ENCODE results near the gene MMP10.
"Not testable (repeated sequence)": the region's sequence is repeated elsewhere in the genome, so short reads cannot be mapped to it uniquely, and the experiment has no call there.

The MMP10 gene

DNA sequence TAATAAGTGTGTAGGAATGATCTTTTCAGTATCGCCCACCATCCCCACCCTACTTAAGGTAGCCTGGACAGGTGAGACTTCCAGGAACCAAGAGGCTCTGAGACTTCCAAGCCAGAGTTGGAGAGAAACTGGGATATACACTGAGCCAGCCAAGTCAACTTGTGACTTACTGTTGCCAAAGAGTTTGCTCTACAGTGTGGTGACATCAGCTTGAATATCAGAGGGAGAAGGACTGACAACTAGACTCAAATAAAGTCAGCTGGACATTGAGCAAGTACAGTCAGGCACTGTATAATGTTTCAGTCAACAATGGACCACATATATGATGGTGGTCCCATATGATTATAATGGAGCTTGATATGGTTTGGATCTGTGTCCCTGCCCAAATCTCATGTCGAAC is 1.2 kb upstream of the MMP10 start:
- no peak for DNase-seq

DNA sequence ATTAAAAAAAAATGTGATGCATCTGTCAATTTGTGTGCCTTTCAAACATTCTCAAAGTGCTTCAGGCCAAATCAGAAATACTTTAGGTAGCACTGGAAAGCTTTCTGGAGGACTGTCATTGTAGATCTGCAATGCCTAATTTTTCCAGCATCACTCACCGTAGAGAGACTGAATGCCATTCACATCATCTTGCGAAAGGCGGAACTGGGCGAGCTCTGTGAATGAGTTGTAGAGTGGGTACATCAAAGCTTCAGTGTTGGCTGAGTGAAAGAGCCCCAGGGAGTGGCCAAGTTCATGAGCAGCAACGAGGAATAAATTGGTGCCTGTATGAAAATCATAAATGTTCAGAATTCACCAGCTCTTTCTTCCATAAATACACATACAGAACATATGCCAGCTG is 4.0 kb downstream of the MMP10 start:
- DNase-seq = no peak

DNA sequence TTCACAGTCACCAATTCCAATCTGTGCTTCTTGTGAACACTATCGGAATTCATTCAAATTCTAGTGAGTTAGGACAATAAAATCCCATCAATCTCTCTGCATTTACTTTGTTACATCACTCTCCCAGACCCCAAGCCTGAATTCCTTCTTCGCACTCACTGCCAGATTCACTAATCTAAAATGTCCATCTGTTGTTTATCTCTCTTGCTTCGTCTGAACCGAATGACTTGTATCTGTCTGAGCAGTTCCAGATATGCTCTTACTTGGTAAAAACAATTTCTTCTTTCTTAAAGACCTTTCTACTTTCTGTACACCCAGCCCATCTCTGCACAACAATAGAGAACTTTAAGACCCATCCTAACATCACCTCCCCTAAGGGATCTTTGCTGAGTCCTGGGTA is 7.0 kb downstream of the MMP10 start:
- no peak for DNase-seq

DNA sequence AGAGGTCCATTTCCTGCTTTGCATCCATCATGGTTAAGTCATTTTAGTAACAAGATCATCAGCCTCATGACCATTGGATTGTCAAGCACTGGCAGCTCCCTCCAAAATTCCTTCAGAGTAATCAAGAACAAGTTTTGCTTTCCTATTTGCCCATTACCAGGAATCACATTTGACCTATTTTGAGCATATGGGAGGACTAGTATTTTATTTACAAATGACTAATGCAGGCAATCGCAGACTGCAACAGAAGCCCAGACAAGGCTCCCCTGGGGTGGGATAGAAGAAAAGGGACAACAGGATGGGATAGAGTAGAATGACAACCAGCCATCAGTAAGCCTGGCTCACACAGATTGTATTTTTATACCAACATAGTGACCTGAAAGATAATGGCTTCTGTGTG is 9.1 kb downstream of the MMP10 start:
- DNase-seq = no peak

DNA sequence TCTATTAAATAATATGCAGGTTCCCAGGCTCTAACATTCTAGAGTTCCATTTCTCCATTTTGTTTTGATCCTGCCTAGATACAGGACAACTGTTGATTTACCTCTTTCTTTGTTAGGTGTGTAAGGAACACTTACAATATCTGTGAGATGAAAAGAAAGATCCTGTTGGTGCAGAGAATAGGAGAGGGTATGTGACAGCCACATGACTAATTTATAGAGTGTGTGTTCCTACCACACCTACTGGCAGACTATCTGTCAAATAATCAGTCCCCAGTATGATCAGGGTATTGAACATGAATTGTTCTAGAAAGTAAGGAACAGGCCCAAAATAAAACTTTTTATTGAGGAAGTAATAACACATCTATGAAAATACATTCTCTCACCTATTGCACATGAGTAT is 10.2 kb downstream of the MMP10 start:
- DNase-seq = no peak

DNA sequence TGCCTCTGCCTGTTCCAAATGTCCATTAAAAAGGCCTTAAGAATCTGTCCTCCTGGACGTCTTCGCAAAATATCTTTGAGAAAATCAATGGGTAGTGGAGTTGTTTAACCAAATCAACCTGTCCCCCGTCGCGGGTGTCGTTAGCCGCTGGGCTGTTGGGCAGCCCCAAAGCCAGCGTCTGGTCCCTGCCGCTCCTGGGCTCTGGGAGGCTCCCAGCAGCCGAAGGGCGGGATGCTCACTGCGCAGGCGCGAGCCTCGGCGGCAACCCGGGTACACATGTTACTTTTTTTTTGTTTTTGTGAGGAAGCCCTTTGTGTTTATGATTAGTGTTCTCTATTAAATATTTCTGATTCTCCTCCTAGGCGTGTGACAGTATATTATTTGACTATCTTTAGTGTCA is 12.6 kb downstream of the MMP10 start:
- no peak for DNase-seq

DNA sequence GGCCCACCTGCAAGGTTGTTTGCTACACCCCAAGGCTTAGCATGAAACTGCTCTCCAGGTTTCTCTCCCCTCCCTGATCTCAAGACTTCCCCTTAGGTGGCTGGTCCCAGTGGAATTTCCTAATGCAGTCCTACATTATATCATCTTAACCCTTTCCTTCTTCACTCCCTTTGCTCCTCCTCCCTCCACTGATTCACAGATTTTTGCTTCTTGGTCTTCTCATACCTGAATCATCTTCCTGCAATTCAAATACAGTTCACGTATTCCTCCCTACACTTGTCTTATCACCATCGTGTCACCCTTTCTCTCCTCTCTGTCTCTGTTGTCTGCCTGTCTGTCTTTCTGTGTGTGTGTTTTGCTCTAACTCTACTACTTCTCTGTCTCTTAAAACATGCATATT is 17.0 kb downstream of the MMP10 start:
- DNase-seq = no peak

DNA sequence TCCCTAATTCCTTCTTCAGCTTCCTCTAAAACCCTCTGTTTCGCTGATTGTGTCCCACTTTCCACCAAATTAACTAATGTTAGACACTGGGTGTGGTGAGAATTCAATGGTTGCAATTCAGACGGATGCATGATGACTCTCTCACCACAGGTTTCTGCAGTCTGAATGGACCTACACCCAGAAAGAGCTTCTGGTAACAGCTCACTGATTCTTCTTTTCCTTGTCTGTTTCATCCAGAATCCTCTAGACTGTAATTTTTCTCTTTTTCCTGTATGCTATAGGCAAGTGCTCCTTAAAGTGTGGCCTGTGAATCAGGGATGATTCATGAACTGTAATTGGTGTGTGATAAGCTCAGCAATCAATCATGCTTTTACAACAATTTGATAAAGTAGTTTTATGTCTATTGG is 18.1 kb downstream of the MMP10 start:
- DNase-seq = no peak

DNA sequence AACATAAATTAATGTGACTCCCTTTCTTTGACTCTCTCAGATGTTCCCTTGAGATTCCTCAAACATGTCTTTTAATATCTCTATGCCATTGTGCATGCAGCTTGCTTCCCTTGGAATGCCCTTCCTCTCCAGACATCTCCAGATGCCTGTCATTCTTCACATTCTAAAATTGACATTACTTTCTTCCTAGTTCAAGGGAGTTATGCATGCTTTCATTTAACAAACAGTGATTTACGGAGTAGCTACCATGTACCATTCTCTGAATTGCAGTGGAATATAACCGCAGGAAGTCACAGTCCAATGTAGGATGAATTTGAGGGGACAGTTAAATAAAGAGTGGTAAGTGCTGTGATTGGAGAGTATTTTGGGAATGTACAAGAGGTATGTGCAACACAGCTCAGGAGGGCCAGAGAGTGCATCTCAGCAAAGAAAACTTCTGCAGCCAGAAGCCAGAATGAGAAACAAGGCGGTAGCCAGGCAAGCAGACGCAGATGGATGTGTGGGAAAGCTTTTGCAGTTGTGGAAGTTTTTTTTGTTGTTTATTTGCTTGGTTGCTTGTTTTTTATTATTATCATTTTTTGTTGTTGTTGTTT is 18.7 kb downstream of the MMP10 start:
- DNase-seq = no peak

DNA sequence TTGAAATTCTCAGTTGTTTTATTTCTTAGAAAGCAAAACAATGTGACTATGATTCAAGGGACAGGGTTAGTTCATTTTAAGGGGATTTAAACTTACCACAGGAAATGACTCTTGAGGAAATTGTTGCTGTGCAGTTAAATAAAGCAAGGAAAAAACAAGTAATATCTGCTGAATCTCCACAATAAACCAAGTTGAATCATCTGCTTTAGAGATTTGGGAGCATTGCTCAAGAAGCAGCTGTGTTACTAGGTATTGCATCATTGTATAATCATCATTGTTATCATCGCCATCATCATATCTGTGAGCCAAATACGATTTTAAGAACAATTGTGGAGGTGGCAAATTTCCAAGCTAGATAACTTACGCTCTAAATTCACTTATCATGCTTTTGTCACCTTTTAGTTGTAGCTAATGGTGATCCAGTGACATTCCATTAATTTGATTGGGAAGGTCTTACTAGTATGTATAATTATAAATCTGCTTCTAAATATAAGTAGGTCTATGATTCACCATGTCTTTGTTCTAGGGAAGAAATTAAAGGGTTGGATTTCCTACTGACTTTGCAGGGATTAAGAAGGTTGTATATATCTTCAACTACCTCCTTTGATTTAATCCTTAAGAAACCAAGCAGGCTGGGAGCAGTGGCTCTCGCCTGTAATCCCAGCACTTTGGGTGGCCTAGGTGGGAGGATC is 19.9 kb downstream of the MMP10 start:
- no peak for DNase-seq

DNA sequence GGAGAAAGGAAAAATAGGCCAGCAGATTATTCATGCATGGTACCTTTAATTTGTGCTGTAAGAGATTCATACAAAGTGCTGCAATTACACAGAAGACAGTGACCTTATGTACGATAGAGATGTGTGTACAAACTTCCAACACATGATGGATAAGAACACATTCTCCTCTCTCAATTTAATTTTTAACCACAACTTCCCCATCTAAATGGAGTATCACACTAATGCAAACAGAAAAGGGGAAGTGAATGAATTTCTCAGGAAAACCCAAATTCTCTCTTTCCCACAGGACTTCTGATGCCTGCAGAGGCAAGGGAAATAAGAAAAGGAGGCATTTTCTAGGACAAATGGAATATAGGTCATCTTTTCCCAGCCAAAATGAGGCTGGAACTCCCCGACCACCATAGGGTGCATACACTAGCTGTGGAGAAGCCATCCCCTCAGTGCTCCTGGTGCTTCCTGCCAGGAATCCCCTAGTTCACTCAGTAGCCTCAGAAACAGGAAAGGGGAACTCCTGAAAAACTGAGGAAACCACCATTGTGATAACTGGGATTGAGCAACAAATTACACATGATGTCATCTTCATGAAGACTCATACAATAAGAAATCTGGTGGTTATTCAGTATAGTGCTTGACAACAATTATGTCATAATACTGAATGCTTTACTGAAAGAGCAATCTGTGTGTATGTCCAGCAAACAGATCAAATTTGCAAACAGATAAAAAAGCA is 22.4 kb downstream of the MMP10 start:
- DNase-seq = no peak

DNA sequence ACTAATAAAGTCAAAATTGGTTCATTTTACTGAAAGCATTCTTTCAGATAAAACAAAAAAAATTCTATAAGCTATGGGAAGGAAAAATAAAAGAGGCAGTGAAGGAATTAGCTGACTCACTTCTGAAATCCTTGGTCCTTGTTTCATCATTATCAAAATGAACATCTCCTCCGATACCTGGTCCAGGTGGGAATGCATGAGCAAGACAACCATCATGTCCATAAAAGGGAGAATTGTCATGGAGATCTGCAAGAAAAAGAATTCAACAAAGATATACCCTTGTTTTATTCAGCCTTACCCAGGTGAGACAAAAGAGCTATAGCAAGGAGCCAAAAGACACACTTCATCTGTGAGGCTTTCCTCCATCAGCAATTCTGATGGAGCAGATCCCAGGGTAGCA is 27.2 kb downstream of the MMP10 start:
- DNase-seq = no peak

DNA sequence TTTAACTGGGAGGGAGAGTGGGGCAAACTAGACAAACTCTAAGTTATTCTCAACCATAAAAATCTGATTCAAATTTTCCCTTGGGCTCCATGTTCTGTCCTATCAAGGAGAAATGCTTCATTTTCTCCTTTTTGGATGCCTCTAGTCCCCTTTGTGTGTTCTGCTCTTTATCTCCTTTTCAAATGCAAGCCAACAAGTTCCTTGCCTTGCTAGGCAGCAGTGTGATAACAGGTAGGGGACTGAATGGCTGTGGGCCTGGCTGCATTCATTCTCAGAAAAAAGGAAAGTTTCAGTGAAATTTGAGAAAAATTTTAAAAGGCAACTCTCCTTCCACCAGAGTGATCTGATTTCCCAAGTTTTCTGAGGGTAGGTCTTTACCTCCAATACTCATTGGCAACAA is 28.8 kb downstream of the MMP10 start:
- no peak for DNase-seq

DNA sequence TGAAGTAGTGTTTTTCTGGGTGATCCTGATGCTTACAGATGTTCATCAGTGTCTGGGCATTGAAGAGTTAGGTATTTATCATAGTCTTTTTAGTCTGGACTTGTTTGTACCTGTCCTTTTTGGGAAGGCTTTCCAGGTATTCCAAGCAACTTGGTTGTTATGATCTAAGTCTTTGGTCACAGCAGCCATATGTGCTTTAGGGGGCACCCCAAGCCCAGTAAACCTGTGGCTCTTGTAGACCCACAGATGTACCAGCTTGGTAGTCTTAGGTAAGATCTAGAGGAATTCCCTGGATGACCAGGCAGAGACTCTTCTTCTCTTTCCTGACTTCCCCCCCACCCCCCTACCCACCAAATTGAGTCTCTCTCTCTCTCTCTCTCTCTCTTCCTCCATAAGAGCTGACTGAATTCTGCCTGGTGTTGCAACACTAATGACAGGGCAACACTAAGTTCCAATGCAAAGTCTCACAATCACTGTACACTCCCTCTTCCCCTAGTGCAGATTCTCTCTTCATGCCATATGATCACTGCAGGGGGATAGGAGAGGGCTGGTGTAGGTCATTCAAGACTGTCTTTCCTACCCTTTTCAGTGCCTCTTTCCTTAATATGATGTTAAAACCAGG is 31.2 kb downstream of the MMP10 start:
- DNase-seq = no peak

DNA sequence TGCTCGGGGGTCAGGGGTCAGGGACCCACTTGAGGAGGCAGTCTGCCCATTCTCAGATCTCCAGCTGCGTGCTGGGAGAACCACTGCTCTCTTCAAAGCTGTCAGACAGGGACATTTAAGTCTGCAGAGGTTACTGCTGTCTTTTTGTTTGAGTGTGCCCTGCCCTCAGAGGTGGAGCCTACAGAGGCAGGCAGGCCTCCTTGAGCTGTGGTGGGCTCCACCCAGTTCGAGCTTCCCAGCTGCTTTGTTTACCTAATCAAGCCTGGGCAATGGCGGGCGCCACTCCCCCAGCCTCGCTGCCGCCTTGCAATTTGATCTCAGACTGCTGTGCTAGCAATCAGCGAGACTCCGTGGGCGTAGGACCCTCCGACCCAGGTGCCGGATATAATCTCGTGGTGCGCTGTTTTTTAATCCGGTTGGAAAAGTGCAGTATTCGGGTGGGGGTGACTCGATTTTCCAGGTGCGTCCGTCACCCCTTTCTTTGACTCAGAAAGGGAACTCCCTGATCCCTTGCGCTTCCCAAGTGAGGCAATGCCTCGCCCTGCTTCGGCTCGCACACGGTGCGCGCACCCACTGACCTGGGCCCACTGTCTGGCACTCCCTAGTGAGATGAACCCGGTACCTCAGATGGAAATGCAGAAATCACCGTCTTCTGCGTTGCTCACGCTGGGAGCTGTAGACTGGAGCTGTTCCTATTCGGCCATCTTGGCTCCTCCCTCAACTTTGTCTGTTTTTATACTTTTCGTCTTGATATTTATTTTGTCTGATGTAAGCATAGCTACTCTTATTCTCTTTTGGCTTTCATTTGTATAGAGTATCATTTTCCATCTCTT is 33.5 kb downstream of the MMP10 start:
- DNase-seq = peak; percentile 16

DNA sequence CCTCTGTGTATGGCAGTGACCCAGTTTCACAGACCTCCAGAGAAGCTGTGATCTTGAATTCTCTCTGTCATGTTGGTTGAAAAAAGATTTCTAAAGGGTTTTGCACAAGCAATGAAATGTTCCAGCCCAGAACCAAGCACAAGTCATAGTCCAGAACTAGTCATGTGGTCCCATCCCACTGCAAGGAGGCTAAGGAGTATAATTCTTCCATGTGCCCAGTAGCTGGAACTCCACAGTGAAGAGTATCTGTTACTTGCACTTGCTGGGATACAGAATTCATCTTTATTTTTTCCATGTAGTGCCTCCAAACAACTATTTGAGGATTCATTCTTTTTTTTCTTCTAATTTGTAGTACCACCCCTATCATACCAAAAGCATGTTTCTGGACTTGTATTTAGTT is 45.8 kb downstream of the MMP10 start:
- no peak for DNase-seq

DNA sequence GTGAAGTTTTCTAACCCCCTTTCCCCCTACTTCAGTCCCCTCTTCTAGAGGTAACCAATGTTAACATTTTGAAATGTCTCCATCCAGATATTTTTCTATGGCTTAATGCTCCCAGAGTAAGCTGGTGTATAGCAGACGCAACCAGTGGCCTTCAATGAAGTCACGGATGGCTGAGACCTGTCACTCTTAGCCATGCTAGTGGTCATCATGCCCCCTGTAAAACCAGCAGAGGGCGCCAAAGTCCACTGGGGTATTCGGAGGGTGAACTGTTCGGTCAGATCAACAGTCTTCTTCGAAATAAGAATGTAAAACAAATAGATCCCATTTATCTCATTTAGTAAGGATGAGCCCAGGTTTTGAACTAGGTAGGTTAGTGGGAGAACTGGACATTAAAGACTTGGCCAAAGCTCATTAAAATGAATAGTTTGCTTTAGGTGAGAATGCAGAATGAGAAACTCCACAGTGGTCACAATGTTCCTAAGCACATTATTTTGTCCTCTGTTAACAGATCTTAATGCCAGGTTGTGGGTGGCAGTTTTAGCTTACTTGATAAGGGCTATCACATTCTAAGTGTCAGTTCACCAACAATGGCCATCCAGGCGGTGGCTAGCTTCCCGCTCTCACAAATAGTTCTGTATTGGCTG is 47.1 kb downstream of the MMP10 start:
- DNase-seq = peak; percentile 52

DNA sequence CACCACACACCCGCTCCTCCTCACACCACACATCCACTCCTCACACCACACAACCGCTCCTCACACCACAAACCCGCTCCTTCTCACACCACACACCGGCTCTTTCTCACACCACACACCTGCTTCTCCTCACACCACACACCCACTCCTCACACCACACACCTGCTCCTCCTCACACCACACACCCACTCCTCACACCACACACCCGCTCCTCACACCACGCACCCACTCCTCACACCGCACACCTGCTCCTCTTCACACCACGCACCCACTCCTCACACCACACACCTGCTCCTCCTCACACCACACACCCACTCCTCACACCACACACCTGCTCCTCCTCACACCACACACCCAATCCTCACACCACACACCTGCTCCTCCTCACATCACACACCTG is 49.5 kb downstream of the MMP10 start:
- not testable (repeated sequence) for DNase-seq

DNA sequence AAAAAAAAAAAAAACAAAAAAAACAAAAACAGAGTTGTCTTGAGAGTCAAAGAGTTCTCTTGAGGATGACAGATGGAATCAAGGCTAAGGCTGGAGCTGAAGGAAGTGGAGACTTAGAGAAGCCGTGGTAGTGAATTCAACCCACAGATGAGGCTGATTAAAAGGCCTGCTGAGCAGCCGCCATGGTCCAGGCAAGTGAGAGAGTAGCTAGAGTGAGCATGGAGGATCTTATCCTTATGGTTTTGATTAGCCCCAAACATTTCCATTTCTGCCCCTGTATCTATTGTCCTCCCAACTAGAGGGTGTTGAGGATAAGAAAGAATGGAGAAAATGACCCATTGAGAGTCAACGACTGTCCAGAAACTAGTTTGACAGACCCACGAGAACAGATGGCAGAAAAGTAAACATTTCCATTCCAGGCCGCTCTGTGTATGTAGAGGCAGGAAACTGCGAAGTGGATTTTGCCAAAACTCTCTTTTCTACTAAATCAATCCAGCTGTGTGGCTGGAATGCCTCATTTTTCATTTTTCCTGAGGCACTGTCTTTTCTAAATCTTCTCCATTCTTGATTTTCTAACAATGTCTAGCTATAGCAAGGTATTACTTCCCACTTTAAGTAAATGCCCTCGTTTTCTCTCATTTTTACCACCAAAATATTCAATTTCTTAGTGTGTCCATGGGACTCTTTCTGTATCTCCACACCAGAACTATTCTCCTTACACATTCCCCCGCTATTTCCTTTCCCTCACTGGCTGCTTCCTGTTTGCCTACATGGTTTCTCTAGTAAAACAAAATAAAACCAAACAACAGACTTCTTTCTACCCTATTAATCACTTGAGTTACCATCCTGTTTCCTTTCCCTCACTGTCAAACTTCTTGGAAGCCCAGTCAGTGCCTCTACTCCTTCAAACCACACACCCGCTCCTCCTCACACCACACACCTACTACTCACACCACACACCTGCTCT is 50.3 kb downstream of the MMP10 start:
- no peak for DNase-seq

DNA sequence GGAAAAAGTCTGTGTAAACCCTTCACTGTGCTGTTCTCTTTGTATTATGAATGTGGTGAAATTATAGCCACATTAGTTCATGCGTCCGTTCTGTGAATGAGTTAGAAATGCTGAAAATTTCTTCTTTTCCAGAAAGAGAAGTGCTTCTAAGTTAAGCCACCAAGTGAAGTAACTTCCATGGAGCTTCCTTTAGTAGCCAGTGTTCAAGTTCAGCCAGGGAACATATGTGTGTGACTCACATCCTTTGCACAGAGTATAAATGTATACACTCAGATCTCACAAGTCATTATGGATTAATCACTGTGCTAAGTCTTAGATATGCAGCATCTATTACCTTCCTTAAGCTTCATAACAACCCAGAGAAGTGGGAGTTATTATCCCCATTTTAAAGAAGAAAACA is 52.5 kb downstream of the MMP10 start:
- no peak for DNase-seq

DNA sequence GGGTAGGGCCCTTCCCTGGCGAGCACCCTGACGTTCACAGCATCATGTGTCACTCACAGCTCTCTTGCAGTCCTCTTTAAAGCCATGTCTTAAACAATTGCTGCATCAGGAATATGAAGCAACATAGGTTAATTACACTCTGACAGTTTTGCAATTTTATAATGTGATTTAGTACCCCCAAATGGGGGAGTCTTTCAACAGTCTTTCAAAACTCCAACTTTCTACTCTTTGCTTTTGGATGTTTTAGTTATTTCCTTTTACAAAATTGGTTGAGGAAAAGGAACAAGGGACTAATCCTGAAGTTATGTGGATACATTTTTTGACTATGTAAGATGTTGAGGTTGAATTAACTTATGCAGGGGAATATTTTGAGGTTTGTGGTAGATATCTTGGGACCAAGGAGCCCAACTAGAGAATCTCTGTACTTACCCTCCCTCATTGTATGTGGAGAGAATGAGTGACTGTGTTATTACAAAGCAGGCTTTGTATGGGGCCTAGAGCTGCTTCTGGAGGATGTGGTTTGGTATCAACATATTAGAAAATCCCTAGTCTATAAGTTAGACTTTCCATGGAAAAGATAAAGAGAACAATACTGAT is 55.4 kb downstream of the MMP10 start, which contains the start of gene MMP8:
Gene MMP8 (minus strand): TSS at position 51 of the 597 bp plus-strand sequence. CDS start 99 bp downstream, outside the sequence.
- DNase-seq = no peak
